HepG2 (cell line): ENCODE results near the gene CD96. TPM values are rescaled to one million over a fixed set of nuclear protein-coding genes. Genes with fewer than 3 reads are reported as not detected.

ENCODE experiments used
- ATAC-seq: fragments of 200-7000 bp; cut with Tn5 transposase; 3 replicates; pipeline ENCODE4 v1.9.1; 2020; ENCODE audit warnings: mild to moderate bottlenecking, moderate library complexity
- BruUV-seq: library from RNA; stranded (reverse); fragments of 400-500 nt; replicated peaks from 2 replicates; lab custom pipeline; 2021; lab: Mats Ljungman, UMichigan
- CTCF ChIA-PET: fragments of 300-600 bp; formaldehyde crosslinking; extraction: SDS; loops from one replicate; lab custom pipeline; 2021; ENCODE audit warnings: low total read pairs, inconsistent platforms, low intra/inter-chr PET ratio; lab: Yijun Ruan, JAX
- POLR2A ChIA-PET: fragments of 350-600 bp; sonication (Branson Sonifier 250); formaldehyde crosslinking; loops from one replicate; lab custom pipeline; 2020; ENCODE audit warnings: antibody characterized with exemption, inconsistent platforms; lab: Yijun Ruan, JAX
- DNase-seq: peaks from one replicate; pipeline ENCODE4 v3.0.0-alpha.2; 2015; ENCODE audit warnings: low spot score
- FAIRE-seq: peaks from 3 replicates; lab custom pipeline; 2011; peaks lifted over from hg19 to GRCh38; lab: Jason Lieb, UNC
- H2AFZ ChIP-seq: one replicate; pipeline ENCODE4 v1.6.1; 2011; ENCODE audit warnings: low read length, inconsistent platforms
- H3K27ac ChIP-seq: fragments of 300-600 bp; 3 replicates; pipeline ENCODE4 v1.8.0; 2011; ENCODE audit warnings: mixed run types, mild to moderate bottlenecking, mixed read lengths, low read length, inconsistent platforms; ENCODE audit not compliant: insufficient read depth; ENCODE audit errors: extremely low read length
- H3K27me3 ChIP-seq, 2 experiments: fragments of 200-600 bp in 1 of 2; 2 replicates in 1 of 2; 3 replicates in 1 of 2; pipeline versions ENCODE4 v1.6.0 to v1.8.0; 2011; ENCODE audit warnings: low read length in 2 of 2, mild to moderate bottlenecking in 2 of 2, moderate library complexity in 2 of 2, inconsistent platforms in 1 of 2; ENCODE audit not compliant: insufficient read depth in 2 of 2, control insufficient read depth in 1 of 2
- H3K36me3 ChIP-seq, 2 experiments: fragments of 200-600 bp in 1 of 2; replicated peaks in 1 of 2; 2 replicates in 1 of 2; 3 replicates in 1 of 2; pipeline versions ENCODE4 v1.5.1 to v1.8.0; 2011; ENCODE audit warnings: low read length in 2 of 2, inconsistent platforms in 1 of 2; ENCODE audit not compliant: insufficient read depth in 2 of 2, control insufficient read depth in 1 of 2
- H3K4me1 ChIP-seq: 2 replicates; pipeline ENCODE4 v1.5.1; 2012; ENCODE audit warnings: low read length, inconsistent platforms; ENCODE audit not compliant: insufficient read depth
- H3K4me2 ChIP-seq: 2 replicates; pipeline ENCODE4 v1.6.0; 2011; ENCODE audit warnings: low read depth, low read length, inconsistent platforms
- H3K4me3 ChIP-seq, 3 experiments: fragments of 200-600 bp in 1 of 3; sonication (generic), shearing (Covaris generic) in 1 of 3; replicated peaks in 1 of 3; 2 replicates each; pipeline ENCODE4 v1.5.1; 2011 to 2016; ENCODE audit warnings: low read length in 3 of 3, inconsistent platforms in 2 of 3, low read depth in 2 of 3, mild to moderate bottlenecking in 2 of 3, control low read depth in 1 of 3, mixed read lengths in 1 of 3; ENCODE audit not compliant: insufficient read depth in 1 of 3
- H3K79me2 ChIP-seq: one replicate; pipeline ENCODE4 v1.6.1; 2011; ENCODE audit warnings: low read length, inconsistent platforms; ENCODE audit not compliant: insufficient read depth
- H3K9ac ChIP-seq: 2 replicates; pipeline ENCODE4 v1.6.0; 2011; ENCODE audit warnings: mild to moderate bottlenecking, low read depth, low read length, inconsistent platforms; ENCODE audit not compliant: insufficient read depth
- H3K9me3 ChIP-seq: 2 replicates; pipeline ENCODE4 v1.5.1; 2012; ENCODE audit warnings: mild to moderate bottlenecking, low read length
- H4K20me1 ChIP-seq: 2 replicates; pipeline ENCODE4 v1.6.0; 2011; ENCODE audit warnings: inconsistent platforms, mild to moderate bottlenecking, low read length, moderate library complexity; ENCODE audit not compliant: insufficient read depth
- CREM ChIP-seq, 2 experiments: sonication (generic) in 1 of 2; formaldehyde crosslinking in 1 of 2; IDR thresholded peaks; 2 replicates each; pipeline versions ENCODE4 v1.4.0 to v1.6.1; 2016 to 2020; ENCODE audit warnings: antibody characterized with exemption in 1 of 2, mild to moderate bottlenecking in 1 of 2, missing genetic modification reagents in 1 of 2
- NPAS2 ChIP-seq: sonication (generic); formaldehyde crosslinking; IDR thresholded peaks from 2 replicates; pipeline ENCODE4 v1.8.0; 2022; ENCODE audit warnings: mild to moderate bottlenecking, missing genetic modification reagents, borderline replicate concordance
- PAF1 ChIP-seq: IDR thresholded peaks from 2 replicates; pipeline ENCODE4 v1.6.1; 2016; ENCODE audit warnings: missing genetic modification reagents, missing compliant biosample characterization
- PAWR ChIP-seq: sonication (generic); formaldehyde crosslinking; IDR thresholded peaks from 2 replicates; pipeline ENCODE4 v1.4.0; 2020; ENCODE audit warnings: missing genetic modification reagents, mild to moderate bottlenecking, borderline replicate concordance
- SNAPC2 ChIP-seq: sonication (generic); formaldehyde crosslinking; IDR thresholded peaks from 2 replicates; pipeline ENCODE4 v1.8.1; 2022; ENCODE audit warnings: mild to moderate bottlenecking, missing genetic modification reagents
- SOX5 ChIP-seq: IDR thresholded peaks from 2 replicates; pipeline ENCODE4 v1.6.1; 2016; ENCODE audit warnings: borderline replicate concordance
- TEF ChIP-seq: sonication (generic); formaldehyde crosslinking; IDR thresholded peaks from 2 replicates; pipeline ENCODE4 v1.5.0; 2020; ENCODE audit warnings: missing genetic modification reagents
- TRAFD1 ChIP-seq: sonication (generic); formaldehyde crosslinking; IDR thresholded peaks from 2 replicates; pipeline ENCODE4 v1.5.1; 2020; ENCODE audit warnings: missing genetic modification reagents, mild to moderate bottlenecking, borderline replicate concordance
- ZNF121 ChIP-seq: sonication (generic); formaldehyde crosslinking; IDR thresholded peaks from 2 replicates; pipeline ENCODE4 v1.5.0; 2020; ENCODE audit warnings: mild to moderate bottlenecking, missing genetic modification reagents
- ZNF124 ChIP-seq: sonication (generic); formaldehyde crosslinking; IDR thresholded peaks from 2 replicates; pipeline ENCODE4 v1.4.0; 2020; ENCODE audit warnings: missing genetic modification reagents
- ZNF354B ChIP-seq: sonication (generic); formaldehyde crosslinking; IDR thresholded peaks from 2 replicates; pipeline ENCODE4 v1.8.0; 2022; ENCODE audit warnings: mild to moderate bottlenecking, missing genetic modification reagents
- ZNF44 ChIP-seq: sonication (generic); formaldehyde crosslinking; IDR thresholded peaks from 2 replicates; pipeline ENCODE4 v1.5.1; 2020; ENCODE audit warnings: mild to moderate bottlenecking, missing genetic modification reagents
- ZNF468 ChIP-seq: sonication (generic); formaldehyde crosslinking; IDR thresholded peaks from 2 replicates; pipeline ENCODE4 v1.8.0; 2022; ENCODE audit warnings: mild to moderate bottlenecking, moderate library complexity, missing genetic modification reagents
- WGBS: methylation state at CpG from one replicate; pipeline ENCODE4 v1.1.6; 2017; ENCODE audit warnings: low lambda C conversion rate; 5-methylcytosine and 5-hydroxymethylcytosine counted together
- in situ Hi-C: cut with HindIII; loops from 2 replicates; pipeline ENCODE4 v1.10.0; 2017; ENCODE audit warnings: low pct_unique_long_range_greater_than_20kb; ENCODE audit not compliant: extremely low pct_ligation_motif_present
- intact Hi-C: fragments of 100-400 bp; cut with micrococcal nuclease; formaldehyde crosslinking; loops from one replicate; pipeline ENCODE4 v1.10.0; 2022; ENCODE audit not compliant: unreplicated experiment
- polyA plus RNA-seq, 8 experiments: library from polyadenylated mRNA; depleted of rRNA in 3 of 8; stranded (reverse) in 7 of 8; unstranded in 1 of 8; fragments of >200 nt; fragmentation: Illumina TruSeq in 4 of 8; extraction: Trizol in 4 of 8; gene quantifications; 2 replicates each; pipeline versions ENCODE4 v1.2.1 to v1.2.3, GENCODE V29; 2011 to 2016; ENCODE audit warnings: low read depth in 4 of 8, missing spikeins in 1 of 8, mixed read lengths in 1 of 8; ENCODE audit not compliant: insufficient read depth in 1 of 8
- total RNA-seq, 5 experiments: library from RNA; depleted of rRNA; stranded (reverse); fragments of >200 nt; fragmentation: Illumina TruSeq; extraction: Trizol; gene quantifications; 2 replicates each; pipeline ENCODE4 v1.2.3, GENCODE V29; 2016; ENCODE audit warnings: low read depth in 1 of 5

The CD96 gene
- total and polyA plus RNA-seq, 2 of the 13 experiments (the other 11 are each of a cell fraction or from before 2014, with no cell fraction given), result not detected

GRCh38 chr3:111610612-111611054 lies 68.6 kb downstream of the CD96 start:
- no peaks in the 10 kb centered on the region for H3K9me3 ChIP-seq
- H3K36me3 ChIP-seq, result no peaks in the 10 kb centered on the region
- BruUV-seq, result no TSS peak
- no peak for ATAC-seq
- TF ChIP-seq ZNF354B, result no peak
- no peak for TF ChIP-seq TRAFD1 (CRISPR knock-in tag)
- no peak for TF ChIP-seq ZNF124 (CRISPR knock-in tag)
- TF ChIP-seq ZNF44 (CRISPR knock-in tag), result no peak
- TF ChIP-seq ZNF121 (CRISPR knock-in tag), result no peak
- TF ChIP-seq SNAPC2 (CRISPR knock-in tag), result no peak
- TF ChIP-seq NPAS2 (CRISPR knock-in tag), result no peak
- TF ChIP-seq SOX5 (CRISPR knock-in tag), result no peak
- TF ChIP-seq PAF1, result no peak
- TF ChIP-seq CREM (IDR thresholded peaks at IDR 0.05), result no peak
- no peak for TF ChIP-seq CREM (CRISPR knock-in tag; IDR thresholded peaks at IDR 0.05)
- no peak for TF ChIP-seq PAWR (CRISPR knock-in tag)
- no peak for TF ChIP-seq TEF (CRISPR knock-in tag)
- TF ChIP-seq ZNF468, result no peak
- TF ChIP-seq, all 625 proteins: peak for 0
- CTCF ChIA-PET, result no interaction called here
- intact Hi-C loops, result no loop called here
- Histone ChIP-seq H4K20me1 (no peaks in the 10 kb centered on the region), H3K4me1 (no peaks in the 10 kb centered on the region), H3K27me3 (no peaks in the 10 kb centered on the region), H3K79me2 (no peaks in the 10 kb centered on the region), H3K27ac (no peak overlapping the region), H3K4me3 (no peak overlapping the region), H3K9ac (no peak overlapping the region), H2AFZ (no peak overlapping the region), H3K4me2 (no peak overlapping the region)
- WGBS, result 29% methylated on average over 8 of the region's 8 CpGs
- POLR2A ChIA-PET, result no interaction called here
- in situ Hi-C loops, result no loop called here
- FAIRE-seq, result no peak
- no peak for DNase-seq
